Measurements from ENCODE around the gene SERPING1. TPM values are rescaled to one million over a fixed set of nuclear protein-coding genes. Genes with fewer than 3 reads are reported as not detected.

SERPING1 gene
- total RNA-seq, 1 experiment from 2014 or later = 1.3 TPM

DNA sequence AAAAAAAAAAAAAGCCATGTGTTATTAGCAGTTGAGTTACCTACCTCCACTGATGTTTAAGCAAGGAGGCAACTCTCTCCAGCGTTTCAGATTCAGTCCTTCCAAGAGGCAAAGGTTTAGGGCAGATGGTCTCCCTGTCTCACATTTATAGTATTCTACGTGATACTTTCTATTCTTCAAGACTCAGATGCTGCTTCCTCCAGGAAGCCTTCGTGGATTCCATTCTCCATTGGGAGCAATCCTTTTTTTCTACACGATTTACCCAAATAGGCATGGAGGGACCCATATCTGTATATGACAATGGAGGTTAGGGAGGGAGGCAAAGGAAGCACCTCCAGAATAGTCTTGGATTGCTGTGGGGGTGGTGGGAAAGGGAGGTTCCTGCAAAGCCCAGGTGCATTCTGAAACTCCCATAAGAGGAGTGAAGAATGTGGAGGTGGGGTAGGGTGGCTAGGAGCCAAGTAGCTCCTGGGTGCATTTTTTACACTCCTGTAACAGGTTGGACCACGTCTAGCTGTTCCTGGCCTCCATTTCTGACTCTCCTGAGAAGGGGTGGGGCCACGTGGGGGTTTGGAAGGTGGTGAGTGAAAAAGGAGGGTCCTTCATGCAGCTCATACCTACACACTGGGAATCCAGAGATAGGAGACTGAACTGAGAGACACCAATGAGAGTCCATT is 36.0 kb downstream of the SERPING1 start:
- ATAC-seq (no peak), DNase-seq (ENCODE audit: low read depth, low spot score) (no peak)
- no peaks in the 10 kb centered on the region for H3K36me3 ChIP-seq (ENCODE audit: control insufficient read depth, insufficient read depth, low read length)
- H3K27me3 ChIP-seq (ENCODE audit: control insufficient read depth, insufficient read depth, low read length) = peaks cover 3% of the 10 kb centered on the region; the same call in 1 of the 2 replicates
- H3K9me3 ChIP-seq (ENCODE audit: control insufficient read depth, insufficient read depth, low read depth, low read length) = no peaks in the 10 kb centered on the region
- BruUV-seq (replicated peaks) = no TSS peak
- TF ChIP-seq TCF7L2 (IDR thresholded peaks at IDR 0.05; ENCODE audit: low read depth, low read length) (no peak), POLR2AphosphoS5 (IDR thresholded peaks at IDR 0.05; ENCODE audit: low read depth, low read length) (no peak), SIN3A (IDR thresholded peaks at IDR 0.05; ENCODE audit: borderline replicate concordance, insufficient read depth, low read depth, low read length) (no peak)
- TF ChIP-seq, protein P1, sequence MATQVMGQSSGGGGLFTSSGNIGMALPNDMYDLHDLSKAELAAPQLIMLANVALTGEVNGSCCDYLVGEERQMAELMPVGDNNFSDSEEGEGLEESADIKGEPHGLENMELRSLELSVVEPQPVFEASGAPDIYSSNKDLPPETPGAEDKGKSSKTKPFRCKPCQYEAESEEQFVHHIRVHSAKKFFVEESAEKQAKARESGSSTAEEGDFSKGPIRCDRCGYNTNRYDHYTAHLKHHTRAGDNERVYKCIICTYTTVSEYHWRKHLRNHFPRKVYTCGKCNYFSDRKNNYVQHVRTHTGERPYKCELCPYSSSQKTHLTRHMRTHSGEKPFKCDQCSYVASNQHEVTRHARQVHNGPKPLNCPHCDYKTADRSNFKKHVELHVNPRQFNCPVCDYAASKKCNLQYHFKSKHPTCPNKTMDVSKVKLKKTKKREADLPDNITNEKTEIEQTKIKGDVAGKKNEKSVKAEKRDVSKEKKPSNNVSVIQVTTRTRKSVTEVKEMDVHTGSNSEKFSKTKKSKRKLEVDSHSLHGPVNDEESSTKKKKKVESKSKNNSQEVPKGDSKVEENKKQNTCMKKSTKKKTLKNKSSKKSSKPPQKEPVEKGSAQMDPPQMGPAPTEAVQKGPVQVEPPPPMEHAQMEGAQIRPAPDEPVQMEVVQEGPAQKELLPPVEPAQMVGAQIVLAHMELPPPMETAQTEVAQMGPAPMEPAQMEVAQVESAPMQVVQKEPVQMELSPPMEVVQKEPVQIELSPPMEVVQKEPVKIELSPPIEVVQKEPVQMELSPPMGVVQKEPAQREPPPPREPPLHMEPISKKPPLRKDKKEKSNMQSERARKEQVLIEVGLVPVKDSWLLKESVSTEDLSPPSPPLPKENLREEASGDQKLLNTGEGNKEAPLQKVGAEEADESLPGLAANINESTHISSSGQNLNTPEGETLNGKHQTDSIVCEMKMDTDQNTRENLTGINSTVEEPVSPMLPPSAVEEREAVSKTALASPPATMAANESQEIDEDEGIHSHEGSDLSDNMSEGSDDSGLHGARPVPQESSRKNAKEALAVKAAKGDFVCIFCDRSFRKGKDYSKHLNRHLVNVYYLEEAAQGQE (IDR thresholded peaks at IDR 0.05; ENCODE audit: insufficient read depth in 1 of 2, low read depth in 2 of 2, low read length in 1 of 2) = no peak
- TF ChIP-seq, protein P2, sequence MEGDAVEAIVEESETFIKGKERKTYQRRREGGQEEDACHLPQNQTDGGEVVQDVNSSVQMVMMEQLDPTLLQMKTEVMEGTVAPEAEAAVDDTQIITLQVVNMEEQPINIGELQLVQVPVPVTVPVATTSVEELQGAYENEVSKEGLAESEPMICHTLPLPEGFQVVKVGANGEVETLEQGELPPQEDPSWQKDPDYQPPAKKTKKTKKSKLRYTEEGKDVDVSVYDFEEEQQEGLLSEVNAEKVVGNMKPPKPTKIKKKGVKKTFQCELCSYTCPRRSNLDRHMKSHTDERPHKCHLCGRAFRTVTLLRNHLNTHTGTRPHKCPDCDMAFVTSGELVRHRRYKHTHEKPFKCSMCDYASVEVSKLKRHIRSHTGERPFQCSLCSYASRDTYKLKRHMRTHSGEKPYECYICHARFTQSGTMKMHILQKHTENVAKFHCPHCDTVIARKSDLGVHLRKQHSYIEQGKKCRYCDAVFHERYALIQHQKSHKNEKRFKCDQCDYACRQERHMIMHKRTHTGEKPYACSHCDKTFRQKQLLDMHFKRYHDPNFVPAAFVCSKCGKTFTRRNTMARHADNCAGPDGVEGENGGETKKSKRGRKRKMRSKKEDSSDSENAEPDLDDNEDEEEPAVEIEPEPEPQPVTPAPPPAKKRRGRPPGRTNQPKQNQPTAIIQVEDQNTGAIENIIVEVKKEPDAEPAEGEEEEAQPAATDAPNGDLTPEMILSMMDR (IDR thresholded peaks at IDR 0.05) = no peak
- CTCF ChIA-PET = interaction anchor here (0.7 kb wide), 1 partner anchor 85 kb away, joined by 3 read pairs; no protein-coding TSS in a partner anchor
- POLR2A ChIA-PET = no interaction called here
- H3K4me3 ChIP-seq (ENCODE audit: low read depth in 2 of 2, low read length in 2 of 2) = no peak overlapping the region
- peaks cover 4% of the 10 kb centered on the region for H3K4me1 ChIP-seq (ENCODE audit: control insufficient read depth, insufficient read depth, low read length)
- no peak overlapping the region for H3K27ac ChIP-seq (ENCODE audit: low read length)
- intact Hi-C loops (cut with micrococcal nuclease; ENCODE audit: unreplicated experiment) = no loop called here
- in situ Hi-C loops (cut with HindIII; ENCODE audit: low pct_unique_long_range_greater_than_20kb, low sequenced_read_pairs) = no loop called here

- in situ Hi-C loops (cut with HindIII; ENCODE audit: low pct_unique_long_range_greater_than_20kb, low sequenced_read_pairs) (no loop called here), intact Hi-C loops (cut with micrococcal nuclease; ENCODE audit: unreplicated experiment) (no loop called here)
- TF ChIP-seq, protein P1 (IDR thresholded peaks at IDR 0.05; ENCODE audit: insufficient read depth in 1 of 2, low read depth in 2 of 2, low read length in 1 of 2) = no peak
- no peak for TF ChIP-seq POLR2AphosphoS5 (IDR thresholded peaks at IDR 0.05; ENCODE audit: low read depth, low read length)
- TF ChIP-seq TCF7L2 (IDR thresholded peaks at IDR 0.05; ENCODE audit: low read depth, low read length) = no peak
- TF ChIP-seq SIN3A (IDR thresholded peaks at IDR 0.05; ENCODE audit: borderline replicate concordance, insufficient read depth, low read depth, low read length) = no peak
- TF ChIP-seq, protein P2 (IDR thresholded peaks at IDR 0.05) = no peak
- ChIA-PET CTCF (interaction anchor here (0.7 kb wide), 1 partner anchor 86 kb away, joined by 3 read pairs; no protein-coding TSS in a partner anchor), POLR2A (interaction anchor here (0.5 kb wide), 1 partner anchor 8 kb away, joined by 3 read pairs; no protein-coding TSS in a partner anchor)
- no peak for DNase-seq (ENCODE audit: low read depth, low spot score)
- Histone ChIP-seq H3K27me3 (ENCODE audit: control insufficient read depth, insufficient read depth, low read length) (peaks cover 3% of the 10 kb centered on the region; the same call in 1 of the 2 replicates), H3K4me3 (ENCODE audit: low read depth in 2 of 2, low read length in 2 of 2) (no peak overlapping the region), H3K4me1 (ENCODE audit: control insufficient read depth, insufficient read depth, low read length) (peaks cover 6% of the 10 kb centered on the region), H3K36me3 (ENCODE audit: control insufficient read depth, insufficient read depth, low read length) (no peaks in the 10 kb centered on the region), H3K9me3 (ENCODE audit: control insufficient read depth, insufficient read depth, low read depth, low read length) (no peaks in the 10 kb centered on the region), H3K27ac (ENCODE audit: low read length) (no peak overlapping the region)
- no peak for ATAC-seq
- BruUV-seq (replicated peaks) = no TSS peak
These were observed 36.8 kb downstream of the SERPING1 start for GRCh38 chr11:57634311-57634710.
